Caco-2 (cell line): ENCODE measurements around the gene GJC1. TPM values are rescaled to one million over a fixed set of nuclear protein-coding genes. Genes with fewer than 3 reads are reported as not detected.

Experiments used
- BruUV-seq: library from RNA; stranded (reverse); fragments of 400-500 nt; replicated peaks from 2 replicates; lab custom pipeline; 2021; lab: Mats Ljungman, UMichigan
- CTCF ChIA-PET: fragments of 300-600 bp; sonication (Branson Sonifier 250); formaldehyde crosslinking; loops from one replicate; lab custom pipeline; 2022; ENCODE audit warnings: antibody characterized with exemption; lab: Charles Lee
- POLR2A ChIA-PET: fragments of 300-600 bp; sonication (Branson Sonifier 250); formaldehyde crosslinking; loops from one replicate; lab custom pipeline; 2022; ENCODE audit warnings: antibody characterized with exemption; lab: Charles Lee
- DNase-seq, 2 experiments: peaks; one replicate each; pipeline versions ENCODE4 v3.0.0 to v3.0.0-alpha.2; 2020 to 2022
- H3K27me3 ChIP-seq: replicated peaks from 2 replicates; pipeline ENCODE4 v1.6.0; 2011; ENCODE audit warnings: low read length; ENCODE audit not compliant: control insufficient read depth, insufficient read depth
- H3K36me3 ChIP-seq: 2 replicates; pipeline ENCODE4 v1.5.1; 2011; ENCODE audit warnings: low read length; ENCODE audit not compliant: control insufficient read depth, insufficient read depth
- H3K4me1 ChIP-seq: fragments of 250-450 bp; sonication (Bioruptor Pico); 2 replicates; pipeline ENCODE4 v1.5.1; 2020; ENCODE audit warnings: mild to moderate bottlenecking
- H3K4me3 ChIP-seq: 2 replicates; pipeline ENCODE4 v1.5.1; 2011; ENCODE audit warnings: low read depth, mild to moderate bottlenecking, control low read depth, low read length
- H3K9me3 ChIP-seq: fragments of 250-450 bp; sonication (Bioruptor Pico); 2 replicates; pipeline ENCODE4 v1.5.1; 2020; ENCODE audit warnings: mild to moderate bottlenecking, moderate library complexity
- H3K27ac Mint-ChIP-seq: one replicate; pipeline ENCODE4 v1.8.0; 2022; ENCODE audit warnings: mixed read lengths; ENCODE audit not compliant: unreplicated experiment
- H3K27me3 Mint-ChIP-seq: one replicate; pipeline ENCODE4 v1.8.0; 2022; ENCODE audit warnings: mixed read lengths; ENCODE audit not compliant: insufficient read depth, unreplicated experiment
- H3K36me3 Mint-ChIP-seq: one replicate; pipeline ENCODE4 v1.8.0; 2022; ENCODE audit warnings: mild to moderate bottlenecking, mixed read lengths; ENCODE audit not compliant: insufficient read depth, unreplicated experiment
- H3K4me1 Mint-ChIP-seq: one replicate; pipeline ENCODE4 v1.8.0; 2022; ENCODE audit warnings: low read depth, mixed read lengths; ENCODE audit not compliant: unreplicated experiment
- H3K4me3 Mint-ChIP-seq: one replicate; pipeline ENCODE4 v1.8.0; 2022; ENCODE audit warnings: mild to moderate bottlenecking, moderate library complexity, mixed read lengths; ENCODE audit not compliant: unreplicated experiment
- H3K9me3 Mint-ChIP-seq: one replicate; pipeline ENCODE4 v1.8.0; 2022; ENCODE audit warnings: mixed read lengths; ENCODE audit not compliant: unreplicated experiment
- CTCF ChIP-seq, 2 experiments: fragments of 200-600 bp in 1 of 2; IDR thresholded peaks; 1 replicate in 1 of 2; 2 replicates in 1 of 2; pipeline versions ENCODE4 v1.5.1 to v1.8.0; 2011 to 2022; ENCODE audit warnings: antibody characterized with exemption in 1 of 2, control low read depth in 1 of 2, inconsistent platforms in 1 of 2, low read depth in 1 of 2, low read length in 1 of 2, mild to moderate bottlenecking in 1 of 2, moderate library complexity in 1 of 2; ENCODE audit not compliant: insufficient read depth in 1 of 2, severe bottlenecking in 1 of 2, unreplicated experiment in 1 of 2
- intact Hi-C: fragments of 100-400 bp; cut with micrococcal nuclease; formaldehyde crosslinking; loops from one replicate; pipeline ENCODE4 v1.10.0; 2022; ENCODE audit not compliant: unreplicated experiment
- total RNA-seq: library from RNA; stranded (reverse); gene quantifications from 2 replicates; pipeline ENCODE4 v1.2.3, GENCODE V29; 2022

The GJC1 gene
- total RNA-seq, 1 experiment from 2014 or later, result 33.5 TPM

GRCh38 chr17:44770166-44770925, 59.7 kb downstream of the GJC1 start:
- H3K4me1 Mint-ChIP-seq, result no peaks in the 10 kb centered on the region
- no TSS peak for BruUV-seq

GRCh38 chr17:44769647-44770084, 60.4 kb downstream of the GJC1 start:
- Mint-ChIP-seq H3K36me3 (no peaks in the 10 kb centered on the region), H3K27ac (no peak overlapping the region), H3K27me3 (no peaks in the 10 kb centered on the region), H3K4me1 (no peaks in the 10 kb centered on the region), H3K9me3 (no peaks in the 10 kb centered on the region), H3K4me3 (no peak overlapping the region)
- no peak for DNase-seq
- H3K36me3 ChIP-seq, result no peaks in the 10 kb centered on the region
- H3K27me3 ChIP-seq, result no peaks in the 10 kb centered on the region
- BruUV-seq, result no TSS peak
- CTCF ChIA-PET, result interaction anchor here (0.6 kb wide), 1 partner anchor 60 kb away, joined by 3 read pairs; no protein-coding TSS in a partner anchor
- 0 out of 2 replicates have a peak, but pooled peaks cover 3% of the 10 kb centered on the region for H3K4me1 ChIP-seq
- no peak for TF ChIP-seq CTCF (IDR thresholded peaks at IDR 0.05; ENCODE audit: insufficient read depth in 1 of 2, low read depth in 1 of 2, low read length in 1 of 2, severe bottlenecking in 1 of 2, unreplicated experiment in 1 of 2)
- intact Hi-C loops, result loop anchor here (10.0 kb wide), 1 partner anchor 365 kb away; the partner anchor contains the start of genes ACBD4 and PLCD3
- POLR2A ChIA-PET, result no interaction called here
- H3K4me3 ChIP-seq, result no peak overlapping the region
- H3K9me3 ChIP-seq, result no peaks in the 10 kb centered on the region

More at GRCh38 chr17:44770166-44770925, 59.7 kb downstream of the GJC1 start:
- Mint-ChIP-seq H3K27me3 (no peaks in the 10 kb centered on the region), H3K27ac (no peak overlapping the region), H3K9me3 (no peaks in the 10 kb centered on the region), H3K36me3 (no peaks in the 10 kb centered on the region), H3K4me3 (no peak overlapping the region)
- Histone ChIP-seq H3K9me3 (no peaks in the 10 kb centered on the region), H3K4me1 (0 out of 2 replicates have a peak, but pooled peaks cover 4% of the 10 kb centered on the region), H3K36me3 (no peaks in the 10 kb centered on the region), H3K27me3 (no peaks in the 10 kb centered on the region), H3K4me3 (no peak overlapping the region)
- DNase-seq, result no peak
- TF ChIP-seq CTCF (IDR thresholded peaks at IDR 0.05; ENCODE audit: insufficient read depth in 1 of 2, low read depth in 1 of 2, low read length in 1 of 2, severe bottlenecking in 1 of 2, unreplicated experiment in 1 of 2), result no peak
- ChIA-PET POLR2A (no interaction called here), CTCF (interaction anchor here (0.6 kb wide), 2 partner anchors 9 to 97 kb away, joined by 3 to 4 read pairs; no protein-coding TSS in a partner anchor)
- intact Hi-C loops, result loop anchor here (10.0 kb wide), 1 partner anchor 364 kb away; the partner anchor contains the start of genes ACBD4 and PLCD3

GRCh38 chr17:44769230-44769629, 60.9 kb downstream of the GJC1 start:
- H3K9me3 ChIP-seq, result no peaks in the 10 kb centered on the region
- intact Hi-C loops, result no loop called here
- no TSS peak for BruUV-seq
- TF ChIP-seq CTCF (IDR thresholded peaks at IDR 0.05; ENCODE audit: insufficient read depth in 1 of 2, low read depth in 1 of 2, low read length in 1 of 2, severe bottlenecking in 1 of 2, unreplicated experiment in 1 of 2), result no peak
- Mint-ChIP-seq H3K27me3 (no peaks in the 10 kb centered on the region), H3K4me3 (no peak overlapping the region), H3K4me1 (no peaks in the 10 kb centered on the region), H3K9me3 (no peaks in the 10 kb centered on the region), H3K36me3 (no peaks in the 10 kb centered on the region), H3K27ac (no peak overlapping the region)
- ChIA-PET POLR2A (no interaction called here), CTCF (interaction anchor here (0.6 to 1.0 kb wide), 2 partner anchors 10 to 60 kb away, joined by 3 read pairs; no protein-coding TSS in a partner anchor)
- no peaks in the 10 kb centered on the region for H3K36me3 ChIP-seq
- H3K4me1 ChIP-seq, result no peaks in the 10 kb centered on the region
- H3K4me3 ChIP-seq, result no peak overlapping the region
- no peaks in the 10 kb centered on the region for H3K27me3 ChIP-seq
- DNase-seq, result no peak
